HCT116 (cell line): ENCODE data around the gene SLC2A5. TPM values are rescaled to one million over a fixed set of nuclear protein-coding genes. Genes with fewer than 3 reads are reported as not detected.

ENCODE experiments used
- ATAC-seq: fragments of 200-7000 bp; cut with Tn5 transposase; 2 replicates; pipeline ENCODE4 v1.9.1; 2020; ENCODE audit warnings: mild to moderate bottlenecking, moderate library complexity
- BruUV-seq: library from RNA; stranded (reverse); fragments of 400-500 nt; replicated peaks from 2 replicates; lab custom pipeline; 2021; lab: Mats Ljungman, UMichigan
- CTCF ChIA-PET: fragments of 300-600 bp; sonication (Branson Sonifier 250); formaldehyde crosslinking; loops from one replicate; lab custom pipeline; 2021; ENCODE audit warnings: antibody characterized with exemption; lab: Charles Lee
- POLR2A ChIA-PET: fragments of 300-600, 350-600 bp; sonication (Branson Sonifier 250); formaldehyde crosslinking; loops from one replicate; lab custom pipeline; 2021; ENCODE audit warnings: antibody characterized with exemption; lab: Charles Lee
- RAD21 ChIA-PET, 2 experiments: fragments of 300-600 bp; sonication (Branson Sonifier 250); formaldehyde crosslinking; loops; one replicate each; lab custom pipeline; 2023; ENCODE audit warnings: low total read pairs in 2 of 2; ENCODE audit not compliant: uncharacterized antibody in 2 of 2, unreplicated experiment in 2 of 2, low non-redundant PET in 1 of 2; lab: Charles Lee
- DNase-seq: peaks from one replicate; pipeline ENCODE4 v3.0.0-alpha.2; 2010; ENCODE audit warnings: low read depth, low spot score
- H2AFZ ChIP-seq: fragments of 200-600 bp; shearing (Covaris generic), sonication (generic); 2 replicates; pipeline ENCODE4 v1.6.1; 2017; ENCODE audit warnings: low read depth, mixed run types, mixed read lengths, antibody characterized with exemption, low read length; ENCODE audit not compliant: poor library complexity, severe bottlenecking
- H3K27ac ChIP-seq: 2 replicates; pipeline ENCODE4 v1.5.1; 2012; ENCODE audit warnings: low read depth, low read length
- H3K27me3 ChIP-seq: fragments of 200-600 bp; sonication (generic); 2 replicates; pipeline ENCODE4 v1.6.1; 2016; ENCODE audit warnings: mixed run types, low read length, mixed read lengths; ENCODE audit not compliant: insufficient read depth
- H3K36me3 ChIP-seq, 2 experiments: fragments of 200-500 bp in 1 of 2; fragments of 200-600 bp in 1 of 2; sonication (Bioruptor generic) in 1 of 2; sonication (generic) in 1 of 2; 2 replicates each; pipeline versions ENCODE4 v1.5.1 to v1.6.1; 2014 to 2016; ENCODE audit warnings: low read length in 2 of 2, inconsistent platforms in 1 of 2, mixed read lengths in 1 of 2, mixed run types in 1 of 2; ENCODE audit not compliant: insufficient read depth in 2 of 2, control insufficient read depth in 1 of 2
- H3K4me1 ChIP-seq, 2 experiments: fragments of 200-600 bp in 1 of 2; sonication (generic) in 1 of 2; 2 replicates each; pipeline versions ENCODE4 v1.5.1 to v1.6.1; 2012 to 2017; ENCODE audit warnings: low read length in 2 of 2, inconsistent platforms in 1 of 2, mild to moderate bottlenecking in 1 of 2, mixed read lengths in 1 of 2, mixed run types in 1 of 2, moderate library complexity in 1 of 2; ENCODE audit not compliant: insufficient read depth in 2 of 2, control insufficient read depth in 1 of 2
- H3K4me2 ChIP-seq: fragments of 200-600 bp; sonication (generic); 2 replicates; pipeline ENCODE4 v1.6.1; 2017; ENCODE audit warnings: mixed run types, low read length, mixed read lengths
- H3K4me3 ChIP-seq, 2 experiments: fragments of 200-600 bp in 1 of 2; sonication (generic) in 1 of 2; replicated peaks in 1 of 2; 2 replicates each; pipeline ENCODE4 v1.5.1; 2011 to 2016; ENCODE audit warnings: low read length in 2 of 2, control low read depth in 1 of 2, low read depth in 1 of 2, mild to moderate bottlenecking in 1 of 2, mixed read lengths in 1 of 2, mixed run types in 1 of 2
- H3K79me2 ChIP-seq: fragments of 200-600 bp; sonication (generic); 2 replicates; pipeline ENCODE4 v1.6.1; 2017; ENCODE audit warnings: mild to moderate bottlenecking, mixed run types, low read length, moderate library complexity, mixed read lengths; ENCODE audit not compliant: insufficient read depth
- H3K9ac ChIP-seq: fragments of 200-600 bp; sonication (generic); 2 replicates; pipeline ENCODE4 v1.6.1; 2016; ENCODE audit warnings: low read length, mixed read lengths
- H3K9me2 ChIP-seq: fragments of 200-600 bp; sonication (generic), shearing (Covaris generic); 2 replicates; pipeline ENCODE4 v1.6.1; 2017; ENCODE audit warnings: mixed run types, mild to moderate bottlenecking, moderate library complexity; ENCODE audit not compliant: insufficient read depth
- H3K9me3 ChIP-seq, 2 experiments: fragments of 200-500 bp in 1 of 2; fragments of 200-600 bp in 1 of 2; sonication (Bioruptor generic) in 1 of 2; sonication (generic) in 1 of 2; 2 replicates each; pipeline ENCODE4 v1.6.1; 2014 to 2017; ENCODE audit warnings: low read length in 2 of 2, mixed read lengths in 2 of 2, inconsistent platforms in 1 of 2, low read depth in 1 of 2, mild to moderate bottlenecking in 1 of 2, mixed run types in 1 of 2, moderate library complexity in 1 of 2; ENCODE audit not compliant: control insufficient read depth in 1 of 2, insufficient read depth in 1 of 2
- H4K20me1 ChIP-seq: fragments of 200-600 bp; sonication (generic), shearing (Covaris generic); 2 replicates; pipeline ENCODE4 v1.6.1; 2017; ENCODE audit warnings: mixed run types, mild to moderate bottlenecking, moderate library complexity; ENCODE audit not compliant: insufficient read depth
- CBX3 ChIP-seq: IDR thresholded peaks from 2 replicates; pipeline ENCODE4 v1.6.1; 2012; ENCODE audit warnings: low read depth
- EZH2phosphoT487 ChIP-seq: fragments of 200-600 bp; IDR thresholded peaks from 2 replicates; pipeline ENCODE4 v1.6.1; 2018; ENCODE audit warnings: antibody characterized with exemption, borderline replicate concordance
- JUND ChIP-seq: IDR thresholded peaks from 2 replicates; pipeline ENCODE4 v1.6.1; 2012
- RAD21 ChIP-seq: IDR thresholded peaks from 2 replicates; pipeline ENCODE4 v1.6.1; 2012; ENCODE audit warnings: low read depth, mild to moderate bottlenecking
- REST ChIP-seq: IDR thresholded peaks from 2 replicates; pipeline ENCODE4 v1.6.1; 2012; ENCODE audit warnings: low read depth
- SIN3A ChIP-seq: IDR thresholded peaks from 2 replicates; pipeline ENCODE4 v1.6.1; 2012; ENCODE audit warnings: low read depth
- SRF ChIP-seq: IDR thresholded peaks from 2 replicates; pipeline ENCODE4 v1.6.1; 2012; ENCODE audit warnings: low read depth
- YY1 ChIP-seq: IDR thresholded peaks from 2 replicates; pipeline ENCODE4 v1.6.1; 2011; ENCODE audit warnings: low read length, low read depth, moderate library complexity, mild to moderate bottlenecking; ENCODE audit not compliant: insufficient replicate concordance; ENCODE audit errors: extremely low read depth
- ZFX ChIP-seq: fragments of 450-650 bp; IDR thresholded peaks from 2 replicates; pipeline ENCODE4 v1.6.1; 2017
- intact Hi-C: fragments of 100-400 bp; cut with micrococcal nuclease; formaldehyde crosslinking; loops from 2 replicates; pipeline ENCODE4 v1.10.0; 2022
- total RNA-seq: library from RNA; stranded (reverse); gene quantifications from one replicate; pipeline ENCODE4 v1.2.1, GENCODE V29; 2021; ENCODE audit not compliant: unreplicated experiment

SLC2A5 gene
- total RNA-seq, 1 experiment from 2014 or later = not detected

GRCh38 chr1:9085306-9085940, 16.0 kb upstream of the SLC2A5 start:
- H3K4me2 ChIP-seq = no peak overlapping the region
- RAD21 ChIA-PET = no interaction called here
- H3K9me2 ChIP-seq = no peaks in the 10 kb centered on the region
- H3K79me2 ChIP-seq = no peaks in the 10 kb centered on the region
- TF ChIP-seq JUND (no peak), REST (no peak), EZH2phosphoT487 (no peak), SRF (no peak), RAD21 (no peak), ZFX (no peak), CBX3 (no peak), SIN3A (no peak), YY1 (no peak)
- POLR2A ChIA-PET = no interaction called here
- no peaks in the 10 kb centered on the region for H4K20me1 ChIP-seq
- BruUV-seq = no TSS peak
- no peak overlapping the region for H3K9ac ChIP-seq
- no peak for DNase-seq
- peaks cover 13% of the 10 kb centered on the region in 2 experiments for H3K4me1 ChIP-seq
- H2AFZ ChIP-seq = no peak overlapping the region
- intact Hi-C loops = no loop called here
- CTCF ChIA-PET = interaction anchor here (1.0 kb wide), 1 partner anchor 80 kb away, joined by 4 read pairs; no protein-coding TSS in a partner anchor
- H3K27me3 ChIP-seq = no peaks in the 10 kb centered on the region
- no peak overlapping the region for H3K27ac ChIP-seq
- H3K9me3 ChIP-seq = no peaks in the 10 kb centered on the region
- no peak overlapping the region for H3K4me3 ChIP-seq
- ATAC-seq = no peak
- H3K36me3 ChIP-seq = no peaks in the 10 kb centered on the region
